ENCODE measurements around the gene TPD52L2. TPM values are rescaled to one million over a fixed set of nuclear protein-coding genes. Genes with fewer than 3 reads are reported as not detected.

TPD52L2 gene
- total RNA-seq, 1 experiment from 2014 or later: 113 TPM

DNA sequence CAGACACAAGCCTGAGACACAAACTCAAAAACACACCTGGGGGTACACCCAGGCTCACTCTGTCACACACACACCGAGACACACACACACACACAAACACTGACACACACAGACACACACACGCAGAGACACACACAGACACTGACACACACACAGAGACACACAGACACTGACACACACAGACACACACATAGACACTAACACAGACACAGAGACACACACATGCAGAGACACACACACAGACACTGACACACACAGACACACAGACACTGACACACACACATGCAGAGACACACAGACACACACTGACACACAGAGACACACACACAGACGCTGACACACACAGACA is 18.2 kb upstream of the TPD52L2 start:
- ChIA-PET POLR2A (no interaction called here), CTCF (interaction anchor here (1.4 kb wide), 1 partner anchor 18 kb away, joined by 3 read pairs; the partner anchor contains the start of gene TPD52L2)
- ATAC-seq (no peak), DNase-seq (ENCODE audit: low read depth, low spot score) (no peak)
- Histone ChIP-seq H3K27me3 (ENCODE audit: control insufficient read depth, insufficient read depth, low read length) (no peaks in the 10 kb centered on the region), H3K4me3 (ENCODE audit: low read depth in 2 of 2, low read length in 2 of 2) (no peak overlapping the region; a peak in 1 of 4 replicates), H3K27ac (ENCODE audit: low read length) (peak overlapping the region; percentile 58), H3K9me3 (ENCODE audit: control insufficient read depth, insufficient read depth, low read depth, low read length) (no peaks in the 10 kb centered on the region), H3K4me1 (ENCODE audit: control insufficient read depth, insufficient read depth, low read length) (peaks cover 36% of the 10 kb centered on the region), H3K36me3 (ENCODE audit: control insufficient read depth, insufficient read depth, low read length) (no peaks in the 10 kb centered on the region)
- BruUV-seq (replicated peaks): no TSS peak
- in situ Hi-C loops (cut with HindIII; ENCODE audit: low pct_unique_long_range_greater_than_20kb, low sequenced_read_pairs) (no loop called here), intact Hi-C loops (cut with micrococcal nuclease; ENCODE audit: unreplicated experiment) (no loop called here)
- TF ChIP-seq TCF7L2 (IDR thresholded peaks at IDR 0.05; ENCODE audit: low read depth, low read length): no peak
- TF ChIP-seq REST (IDR thresholded peaks at IDR 0.05; ENCODE audit: insufficient read depth in 1 of 2, low read depth in 2 of 2, low read length in 1 of 2): no peak
- no peak for TF ChIP-seq SIN3A (IDR thresholded peaks at IDR 0.05; ENCODE audit: borderline replicate concordance, insufficient read depth, low read depth, low read length)
- no peak for TF ChIP-seq CTCF (IDR thresholded peaks at IDR 0.05)
- TF ChIP-seq POLR2AphosphoS5 (IDR thresholded peaks at IDR 0.05; ENCODE audit: low read depth, low read length): no peak

DNA sequence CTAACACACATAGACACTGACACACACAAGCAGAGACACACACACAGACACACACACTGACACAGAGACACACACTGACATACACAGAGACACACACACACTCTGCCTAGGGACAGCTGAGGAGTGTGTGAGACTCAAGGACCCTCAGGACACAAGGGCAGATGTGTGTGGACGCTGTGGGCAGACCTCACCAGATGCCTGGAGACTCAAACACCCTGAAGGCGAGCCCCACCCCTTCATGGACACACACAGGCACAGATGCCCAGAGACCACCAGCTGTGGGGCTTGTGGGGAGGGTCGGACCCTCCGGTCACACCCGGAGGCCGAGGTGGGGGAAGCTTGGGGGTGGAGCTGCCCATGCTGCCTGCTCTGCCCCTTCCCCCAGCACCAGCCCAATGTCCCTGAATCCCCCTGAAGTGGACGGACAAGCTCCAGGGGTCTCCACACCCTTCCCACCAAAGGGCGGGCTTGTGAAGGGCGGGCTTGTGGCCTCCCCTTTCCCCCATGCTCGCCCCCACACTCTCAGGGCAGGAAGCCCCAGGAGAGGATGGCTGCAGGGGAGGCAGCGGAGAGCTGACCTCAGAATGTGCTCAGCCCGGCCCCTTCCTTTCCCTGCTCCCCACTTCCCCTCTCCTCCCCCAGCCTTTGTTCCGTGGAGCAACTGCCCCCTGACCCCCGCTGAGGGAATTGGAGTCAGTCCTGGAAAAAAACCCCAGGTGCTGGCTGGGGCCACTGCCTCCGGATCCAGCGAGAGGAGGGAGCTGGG is 17.6 kb upstream of the TPD52L2 start:
- peak; percentile 4; the same call in 1 of the 2 replicates for ATAC-seq
- H3K4me3 ChIP-seq (ENCODE audit: low read depth in 2 of 2, low read length in 2 of 2): no peak overlapping the region; a peak in 1 of 4 replicates
- peak overlapping the region; percentile 58 for H3K27ac ChIP-seq (ENCODE audit: low read length)
- TF ChIP-seq POLR2AphosphoS5 (IDR thresholded peaks at IDR 0.05; ENCODE audit: low read depth, low read length) (no peak), REST (IDR thresholded peaks at IDR 0.05; ENCODE audit: insufficient read depth in 1 of 2, low read depth in 2 of 2, low read length in 1 of 2) (no peak), TCF7L2 (IDR thresholded peaks at IDR 0.05; ENCODE audit: low read depth, low read length) (no peak), CTCF (IDR thresholded peaks at IDR 0.05) (no peak), SIN3A (IDR thresholded peaks at IDR 0.05; ENCODE audit: borderline replicate concordance, insufficient read depth, low read depth, low read length) (no peak)
- POLR2A ChIA-PET: no interaction called here
- no TSS peak for BruUV-seq (replicated peaks)
- CTCF ChIA-PET: interaction anchor here (1.4 kb wide), 1 partner anchor 18 kb away, joined by 3 read pairs; the partner anchor contains the start of gene TPD52L2
- no peaks in the 10 kb centered on the region for H3K9me3 ChIP-seq (ENCODE audit: control insufficient read depth, insufficient read depth, low read depth, low read length)
- no peaks in the 10 kb centered on the region for H3K36me3 ChIP-seq (ENCODE audit: control insufficient read depth, insufficient read depth, low read length)
- DNase-seq (ENCODE audit: low read depth, low spot score): no peak
- in situ Hi-C loops (cut with HindIII; ENCODE audit: low pct_unique_long_range_greater_than_20kb, low sequenced_read_pairs): no loop called here
- intact Hi-C loops (cut with micrococcal nuclease; ENCODE audit: unreplicated experiment): no loop called here
- H3K4me1 ChIP-seq (ENCODE audit: control insufficient read depth, insufficient read depth, low read length): peaks cover 36% of the 10 kb centered on the region
- H3K27me3 ChIP-seq (ENCODE audit: control insufficient read depth, insufficient read depth, low read length): no peaks in the 10 kb centered on the region
